Activated B cell treated with CpG ODN at 0.5 μM for 24 hours (primary cell): ENCODE results near the gene IREB2. TPM values are rescaled to one million over a fixed set of nuclear protein-coding genes. Genes with fewer than 3 reads are reported as not detected.

ENCODE experiments used
- ATAC-seq: fragments of 200-7000 bp; cut with Tn5 transposase; one replicate; pipeline ENCODE4 v1.10.0; 2021; ENCODE audit warnings: low read depth, mild to moderate bottlenecking, moderate library complexity
- CTCF ChIA-PET: fragments of 350-600 bp; sonication (Branson Sonifier 250); formaldehyde crosslinking; loops from one replicate; lab custom pipeline; 2021; ENCODE audit warnings: antibody characterized with exemption; lab: Charles Lee
- POLR2A ChIA-PET: fragments of 350-600 bp; sonication (Branson Sonifier 250); formaldehyde crosslinking; loops from one replicate; lab custom pipeline; 2021; ENCODE audit warnings: antibody characterized with exemption; lab: Charles Lee
- DNase-seq: peaks from one replicate; pipeline ENCODE4 v3.0.0; 2022
- H3K27ac Mint-ChIP-seq: one replicate; pipeline ENCODE4 v1.8.0; 2020; ENCODE audit warnings: mixed read lengths
- H3K27me3 Mint-ChIP-seq: one replicate; pipeline ENCODE4 v1.8.0; 2021; ENCODE audit warnings: mixed read lengths
- H3K36me3 Mint-ChIP-seq: one replicate; pipeline ENCODE4 v1.8.0; 2021; ENCODE audit warnings: low read depth, mixed read lengths
- H3K4me1 Mint-ChIP-seq: one replicate; pipeline ENCODE4 v1.8.0; 2021; ENCODE audit warnings: mixed read lengths
- H3K4me3 Mint-ChIP-seq: one replicate; pipeline ENCODE4 v1.8.0; 2020; ENCODE audit warnings: mild to moderate bottlenecking, mixed read lengths
- H3K9me3 Mint-ChIP-seq: one replicate; pipeline ENCODE4 v1.8.0; 2020; ENCODE audit warnings: mixed read lengths
- CTCF ChIP-seq: fragments of 200-600 bp; IDR thresholded peaks from one replicate; pipeline ENCODE4 v1.8.0; 2022; ENCODE audit warnings: antibody characterized with exemption, mild to moderate bottlenecking
- intact Hi-C: fragments of 100-400 bp; cut with micrococcal nuclease; formaldehyde crosslinking; loops from one replicate; pipeline ENCODE4 v1.15.1; 2024
- total RNA-seq: library from RNA; stranded (reverse); gene quantifications from 2 replicates; pipeline ENCODE4 v1.2.3, GENCODE V29; 2022

Gene IREB2
- total RNA-seq, 1 donor from 2014 or later, result 75.9 TPM

GRCh38 chr15:78394981-78395616 lies 42.9 kb upstream of the IREB2 start:
- ChIA-PET CTCF (no interaction called here), POLR2A (no interaction called here)
- intact Hi-C loops, result no loop called here
- TF ChIP-seq CTCF, result no peak
- Mint-ChIP-seq H3K9me3 (no peaks in the 10 kb centered on the region), H3K4me3 (no peak overlapping the region), H3K4me1 (no peaks in the 10 kb centered on the region), H3K36me3 (no peaks in the 10 kb centered on the region), H3K27ac (no peak overlapping the region), H3K27me3 (peaks cover 5% of the 10 kb centered on the region)
- ATAC-seq (no peak), DNase-seq (no peak)

GRCh38 chr15:78396186-78396814 lies 41.7 kb upstream of the IREB2 start:
- Mint-ChIP-seq H3K4me1 (no peaks in the 10 kb centered on the region), H3K4me3 (no peak overlapping the region), H3K27ac (no peak overlapping the region), H3K9me3 (no peaks in the 10 kb centered on the region), H3K27me3 (peaks cover 2% of the 10 kb centered on the region), H3K36me3 (no peaks in the 10 kb centered on the region)
- no peak for TF ChIP-seq CTCF
- ChIA-PET CTCF (no interaction called here), POLR2A (no interaction called here)
- ATAC-seq, result no peak
- no peak for DNase-seq
- intact Hi-C loops, result no loop called here

GRCh38 chr15:78396976-78397375 lies 41.0 kb upstream of the IREB2 start:
- Mint-ChIP-seq H3K27ac (no peak overlapping the region), H3K27me3 (peaks cover under 1% of the 10 kb centered on the region), H3K9me3 (no peaks in the 10 kb centered on the region), H3K36me3 (no peaks in the 10 kb centered on the region), H3K4me1 (no peaks in the 10 kb centered on the region), H3K4me3 (no peak overlapping the region)
- DNase-seq, result no peak
- intact Hi-C loops, result no loop called here
- ATAC-seq, result no peak
- ChIA-PET CTCF (interaction anchor here (1.6 kb wide), 1 partner anchor 25 kb away, joined by 4 read pairs; no protein-coding TSS in a partner anchor), POLR2A (no interaction called here)
- TF ChIP-seq CTCF, result no peak

GRCh38 chr15:78397382-78397781 lies 40.6 kb upstream of the IREB2 start:
- POLR2A ChIA-PET, result no interaction called here
- CTCF ChIA-PET, result interaction anchor here (1.6 kb wide), 1 partner anchor 24 kb away, joined by 4 read pairs; no protein-coding TSS in a partner anchor

More at GRCh38 chr15:78397382-78397781, 40.6 kb upstream of the IREB2 start:
- H3K27me3 Mint-ChIP-seq, result peaks cover 2% of the 10 kb centered on the region
- no peaks in the 10 kb centered on the region for H3K36me3 Mint-ChIP-seq
- H3K9me3 Mint-ChIP-seq, result no peaks in the 10 kb centered on the region
- TF ChIP-seq CTCF, result no peak
- DNase-seq (no peak), ATAC-seq (no peak)
- H3K27ac Mint-ChIP-seq, result no peak overlapping the region
- H3K4me3 Mint-ChIP-seq, result no peak overlapping the region
- no peaks in the 10 kb centered on the region for H3K4me1 Mint-ChIP-seq
- intact Hi-C loops, result no loop called here
